ENCODE measurements around the gene SLC25A48.

GRCh38 chr5:135822959-135823358 is 11.5 kb upstream of the SLC25A48 start:
- no peak for TF ChIP-seq CTCF (conservative IDR thresholded peaks at IDR 0.05)
- no peak for TF ChIP-seq EZH2 (IDR thresholded peaks at IDR 0.05; ENCODE audit: low read depth)
